ENCODE data around the gene ROR2. TPM values are rescaled to one million over a fixed set of nuclear protein-coding genes. Genes with fewer than 3 reads are reported as not detected.

The ROR2 gene
- total RNA-seq, 2 donors from 2014 or later, result 37.2 to 43.9 TPM

DNA sequence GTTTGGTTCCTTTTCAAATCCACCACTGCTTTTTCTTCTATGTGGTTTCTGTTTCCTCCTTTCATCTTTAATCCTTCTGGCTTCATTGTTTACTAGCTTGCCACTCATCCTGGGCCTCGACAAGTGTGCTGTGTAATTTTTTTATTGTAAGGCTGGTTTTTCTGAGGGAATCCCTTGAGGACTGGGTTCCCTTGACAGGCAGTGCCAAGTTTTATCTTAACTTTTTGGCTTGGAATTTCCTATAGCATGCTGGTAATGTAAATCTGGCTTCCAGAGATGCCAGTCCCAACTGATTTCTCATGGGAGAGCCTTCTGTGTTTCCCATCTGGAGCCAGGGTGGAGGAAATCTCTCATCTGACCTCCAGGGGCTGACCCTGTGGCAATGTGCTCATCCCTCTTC is 184.7 kb downstream of the ROR2 start:
- H3K9me3 ChIP-seq, result no peaks in the 10 kb centered on the region
- no peak overlapping the region for H3K27ac ChIP-seq
- H3K4me1 ChIP-seq (replicated peaks), result no peaks in the 10 kb centered on the region
- no peaks in the 10 kb centered on the region for H3K27me3 ChIP-seq (replicated peaks; ENCODE audit: insufficient read depth)
- no peaks in the 10 kb centered on the region for H3K36me3 ChIP-seq
- no peak for DNase-seq (ENCODE audit: low spot score)
- intact Hi-C loops (cut with DNase I), result no loop called here
- no peak overlapping the region for H3K4me3 ChIP-seq
- WGBS, result 35% methylated on average over 1 of the region's 1 CpG
- TF ChIP-seq, protein P1, sequence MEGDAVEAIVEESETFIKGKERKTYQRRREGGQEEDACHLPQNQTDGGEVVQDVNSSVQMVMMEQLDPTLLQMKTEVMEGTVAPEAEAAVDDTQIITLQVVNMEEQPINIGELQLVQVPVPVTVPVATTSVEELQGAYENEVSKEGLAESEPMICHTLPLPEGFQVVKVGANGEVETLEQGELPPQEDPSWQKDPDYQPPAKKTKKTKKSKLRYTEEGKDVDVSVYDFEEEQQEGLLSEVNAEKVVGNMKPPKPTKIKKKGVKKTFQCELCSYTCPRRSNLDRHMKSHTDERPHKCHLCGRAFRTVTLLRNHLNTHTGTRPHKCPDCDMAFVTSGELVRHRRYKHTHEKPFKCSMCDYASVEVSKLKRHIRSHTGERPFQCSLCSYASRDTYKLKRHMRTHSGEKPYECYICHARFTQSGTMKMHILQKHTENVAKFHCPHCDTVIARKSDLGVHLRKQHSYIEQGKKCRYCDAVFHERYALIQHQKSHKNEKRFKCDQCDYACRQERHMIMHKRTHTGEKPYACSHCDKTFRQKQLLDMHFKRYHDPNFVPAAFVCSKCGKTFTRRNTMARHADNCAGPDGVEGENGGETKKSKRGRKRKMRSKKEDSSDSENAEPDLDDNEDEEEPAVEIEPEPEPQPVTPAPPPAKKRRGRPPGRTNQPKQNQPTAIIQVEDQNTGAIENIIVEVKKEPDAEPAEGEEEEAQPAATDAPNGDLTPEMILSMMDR (IDR thresholded peaks at IDR 0.05), result no peak
- TF ChIP-seq POLR2AphosphoS5 (IDR thresholded peaks at IDR 0.05) (no peak), POLR2A (IDR thresholded peaks at IDR 0.05) (no peak)

DNA sequence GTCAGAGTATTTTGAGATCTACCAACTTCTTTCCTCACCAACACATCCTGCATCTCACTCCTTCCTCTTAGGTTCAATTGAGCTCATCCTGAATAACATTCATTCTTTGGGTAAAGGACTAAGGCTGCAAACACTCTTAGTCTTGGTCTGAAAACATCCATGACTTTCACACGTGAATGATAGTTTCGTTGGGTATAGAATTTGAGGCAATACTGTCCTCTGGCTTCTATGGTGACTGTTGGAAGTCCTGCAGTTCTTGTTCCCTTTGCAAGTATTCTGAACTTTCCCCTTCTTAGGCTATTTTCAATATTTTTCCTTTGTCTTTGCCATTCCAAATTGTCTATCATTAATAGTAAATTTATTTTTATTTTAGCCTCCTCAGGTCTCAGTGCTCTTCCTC is 185.4 kb downstream of the ROR2 start:
- no peak for TF ChIP-seq POLR2AphosphoS5 (IDR thresholded peaks at IDR 0.05)
- TF ChIP-seq POLR2A (IDR thresholded peaks at IDR 0.05), result no peak
- TF ChIP-seq, protein P1 (IDR thresholded peaks at IDR 0.05), result no peak

DNA sequence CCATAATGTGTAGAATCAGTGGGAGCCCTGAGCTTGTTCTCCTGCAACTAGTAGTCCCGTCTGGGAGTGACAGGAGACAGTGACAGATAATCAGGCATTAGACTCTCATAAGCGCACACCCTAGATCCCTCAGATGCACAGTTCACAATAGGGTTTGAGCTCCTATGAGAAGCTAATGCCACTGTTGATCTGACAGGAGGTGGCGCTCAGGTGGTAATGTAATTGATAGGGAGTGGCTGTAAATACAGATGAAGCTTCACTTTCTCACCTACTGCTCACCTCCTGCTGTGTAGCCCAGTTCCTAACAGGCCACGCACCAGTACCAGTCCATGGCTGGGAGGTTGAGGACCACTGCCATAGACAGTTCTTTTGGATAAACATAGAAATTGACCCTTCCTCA is 188.7 kb downstream of the ROR2 start:
- 95% methylated on average over 4 of the region's 4 CpGs for WGBS
- DNase-seq (ENCODE audit: low spot score), result no peak
- TF ChIP-seq POLR2A (IDR thresholded peaks at IDR 0.05) (no peak), POLR2AphosphoS5 (IDR thresholded peaks at IDR 0.05) (no peak)
- TF ChIP-seq, protein P1 (IDR thresholded peaks at IDR 0.05), result no peak
- Histone ChIP-seq H3K36me3 (no peaks in the 10 kb centered on the region), H3K9me3 (no peaks in the 10 kb centered on the region), H3K27ac (no peak overlapping the region), H3K27me3 (replicated peaks; ENCODE audit: insufficient read depth) (no peaks in the 10 kb centered on the region), H3K4me3 (no peak overlapping the region), H3K4me1 (replicated peaks) (no peaks in the 10 kb centered on the region)
- intact Hi-C loops (cut with DNase I), result no loop called here

More for the DNA sequence above, 185.4 kb downstream of the ROR2 start:
- Histone ChIP-seq H3K27me3 (replicated peaks; ENCODE audit: insufficient read depth) (no peaks in the 10 kb centered on the region), H3K36me3 (no peaks in the 10 kb centered on the region), H3K27ac (no peak overlapping the region), H3K4me3 (no peak overlapping the region), H3K9me3 (no peaks in the 10 kb centered on the region), H3K4me1 (replicated peaks) (no peaks in the 10 kb centered on the region)
- 100% methylated on average over 2 of the region's 2 CpGs for WGBS
- DNase-seq (ENCODE audit: low spot score), result no peak
- intact Hi-C loops (cut with DNase I), result no loop called here

DNA sequence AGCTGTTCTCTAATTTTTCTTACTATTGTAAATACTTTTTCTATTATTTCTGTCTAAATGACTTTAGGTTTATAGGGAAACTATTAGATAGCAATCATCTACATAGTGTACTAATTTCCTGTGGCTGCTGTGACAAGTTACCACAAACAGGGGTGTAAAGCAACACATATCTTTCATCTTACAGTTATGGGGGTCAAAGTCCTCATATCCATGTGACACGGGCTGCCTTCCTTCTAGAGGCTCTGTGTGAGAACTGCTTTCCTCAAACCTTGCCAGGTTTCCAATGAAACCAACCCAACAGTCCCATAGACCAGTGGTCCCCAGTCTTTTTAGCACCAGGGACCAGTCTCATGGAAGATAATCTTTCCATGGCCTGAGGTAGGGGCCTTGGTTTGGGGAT is 189.1 kb downstream of the ROR2 start:
- intact Hi-C loops (cut with DNase I), result no loop called here
- no peaks in the 10 kb centered on the region for H3K36me3 ChIP-seq
- no peaks in the 10 kb centered on the region for H3K9me3 ChIP-seq
- H3K27me3 ChIP-seq (replicated peaks; ENCODE audit: insufficient read depth), result no peaks in the 10 kb centered on the region
- H3K4me3 ChIP-seq, result no peak overlapping the region
- WGBS, result 41% methylated on average over 1 of the region's 1 CpG
- H3K27ac ChIP-seq, result no peak overlapping the region
- no peak for DNase-seq (ENCODE audit: low spot score)
- no peaks in the 10 kb centered on the region for H3K4me1 ChIP-seq (replicated peaks)
- TF ChIP-seq POLR2AphosphoS5 (IDR thresholded peaks at IDR 0.05) (no peak), POLR2A (IDR thresholded peaks at IDR 0.05) (no peak)
- TF ChIP-seq, protein P1 (IDR thresholded peaks at IDR 0.05), result no peak

DNA sequence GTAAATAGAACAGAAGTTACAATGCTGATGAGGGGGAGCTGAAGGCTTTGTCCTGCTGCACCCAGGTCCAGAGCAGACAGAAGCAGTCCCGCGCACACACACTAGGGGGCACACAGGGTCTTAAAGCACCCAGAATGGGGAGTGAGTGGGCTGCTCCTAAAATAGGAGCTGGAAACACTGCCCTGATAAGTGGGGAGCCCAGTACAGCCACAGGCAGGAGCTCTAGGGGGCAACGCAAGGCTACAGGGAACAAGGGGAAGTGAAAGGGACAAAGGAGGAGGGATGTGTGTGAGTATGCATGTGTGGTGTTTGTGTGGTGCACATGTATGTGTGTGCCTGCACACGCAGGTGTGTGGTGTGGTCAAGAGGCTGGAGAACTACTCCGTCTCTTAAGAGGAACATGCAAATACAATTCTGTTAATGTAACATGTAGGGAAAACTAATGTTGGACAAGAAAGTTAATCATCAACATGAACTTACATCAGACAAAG is 191.5 kb downstream of the ROR2 start:
- WGBS, result 68% methylated on average over 5 of the region's 5 CpGs
- no peak overlapping the region for H3K27ac ChIP-seq
- intact Hi-C loops (cut with DNase I), result loop anchor here (5.0 kb wide), 1 partner anchor 189 kb away; no protein-coding TSS in a partner anchor
- no peaks in the 10 kb centered on the region for H3K9me3 ChIP-seq
- DNase-seq (ENCODE audit: low spot score), result peak; percentile 19
- no peak overlapping the region for H3K4me3 ChIP-seq
- no peaks in the 10 kb centered on the region for H3K4me1 ChIP-seq (replicated peaks)
- no peak for TF ChIP-seq POLR2A (IDR thresholded peaks at IDR 0.05)
- no peak for TF ChIP-seq POLR2AphosphoS5 (IDR thresholded peaks at IDR 0.05)
- TF ChIP-seq, protein P1 (IDR thresholded peaks at IDR 0.05), result peak in 3 of 4 experiments; percentile 46 to 59 (median 47)
- no peaks in the 10 kb centered on the region for H3K36me3 ChIP-seq
- no peaks in the 10 kb centered on the region for H3K27me3 ChIP-seq (replicated peaks; ENCODE audit: insufficient read depth)
